Suppressor macrophage (primary cell): ENCODE results near the gene WDR36.
"Not testable (repeated sequence)": the region's sequence is repeated elsewhere in the genome, so short reads cannot be mapped to it uniquely, and the experiment has no call there.

Source experiments
- DNase-seq, 4 experiments: peaks; one replicate each; pipeline ENCODE4 v3.0.0-alpha.2; 2020 to 2022

Gene WDR36

DNA sequence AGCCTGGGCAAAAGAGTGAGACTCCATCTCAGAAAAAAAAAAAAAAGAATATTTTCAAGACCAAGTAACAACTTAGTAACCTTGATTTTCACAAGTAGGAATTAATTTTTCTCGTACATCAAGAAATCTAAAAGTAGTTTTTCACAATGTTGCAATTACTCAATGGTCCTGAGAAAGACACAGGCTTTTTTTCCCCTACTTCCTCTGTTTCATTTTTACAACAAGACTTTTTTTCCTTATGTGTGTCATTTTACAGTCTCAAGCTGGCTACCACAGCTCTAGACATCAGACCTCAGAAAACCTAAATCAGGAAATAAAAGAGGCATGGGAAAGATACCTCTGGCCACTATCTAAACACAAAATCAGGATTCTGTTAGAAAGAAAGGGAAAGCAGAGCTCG, 45.9 kb downstream of the WDR36 start:
- DNase-seq, result peak; percentile 8 to 53 (median 33)

- DNase-seq, result not testable (repeated sequence)
These were observed 49.3 kb downstream of the WDR36 start for GRCh38 chr5:111141471-111141870.

DNA sequence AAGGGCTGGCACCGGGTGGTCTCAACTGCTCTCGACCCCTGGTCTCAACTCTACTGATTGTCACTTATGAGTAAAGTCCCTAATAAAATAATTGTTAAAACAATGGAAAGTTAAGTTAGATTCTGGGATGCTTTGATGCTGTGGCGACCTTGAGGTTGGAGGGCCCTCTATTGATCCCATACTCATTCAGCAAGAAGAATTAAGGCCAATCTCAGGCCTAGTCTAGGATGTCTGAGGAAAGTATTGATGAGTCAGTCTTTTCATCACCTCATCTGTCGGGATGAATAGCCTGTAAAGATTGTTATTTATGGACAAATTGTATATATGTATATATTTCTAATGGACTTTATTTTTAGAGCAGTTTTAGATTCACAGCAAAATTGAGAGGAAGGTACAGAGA, 50.8 kb downstream of the WDR36 start:
- peak in 2 of 4 experiments; percentile 13 to 19 for DNase-seq

GRCh38 chr5:111143910-111144309, 51.8 kb downstream of the WDR36 start:
- DNase-seq, result no peak

DNA sequence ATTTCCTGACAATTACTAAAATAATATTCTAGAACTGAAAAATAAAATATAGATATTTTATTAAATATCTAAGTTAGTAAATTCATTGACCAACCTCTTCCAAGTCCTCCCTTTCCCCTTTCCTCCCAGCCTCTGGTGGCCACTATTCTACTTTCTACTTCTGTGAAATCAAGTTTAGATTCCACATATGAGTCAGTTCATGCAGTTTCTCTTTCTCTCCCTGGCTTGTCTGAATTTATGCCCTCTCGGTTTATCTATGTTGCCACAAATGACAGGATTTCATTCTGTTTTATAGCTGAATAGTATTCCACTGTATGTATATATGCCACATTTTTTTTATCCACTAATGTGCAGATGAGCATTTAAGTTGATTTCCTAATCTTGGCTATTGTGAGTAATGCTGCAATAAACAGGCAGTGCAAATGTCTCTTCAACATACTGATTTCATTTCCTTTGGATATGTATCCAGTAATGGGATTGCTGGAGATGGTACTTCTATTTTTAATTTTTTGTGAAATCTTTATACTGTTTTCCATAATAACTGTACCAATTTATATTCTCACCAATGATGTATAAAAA, 52.3 kb downstream of the WDR36 start:
- no peak for DNase-seq

- DNase-seq, result no peak
These were observed 53.9 kb downstream of the WDR36 start for GRCh38 chr5:111146053-111146452.

- no peak for DNase-seq
These were observed 55.4 kb downstream of the WDR36 start for GRCh38 chr5:111147502-111147901.

GRCh38 chr5:111151998-111152397, 59.9 kb downstream of the WDR36 start:
- DNase-seq, result no peak

DNA sequence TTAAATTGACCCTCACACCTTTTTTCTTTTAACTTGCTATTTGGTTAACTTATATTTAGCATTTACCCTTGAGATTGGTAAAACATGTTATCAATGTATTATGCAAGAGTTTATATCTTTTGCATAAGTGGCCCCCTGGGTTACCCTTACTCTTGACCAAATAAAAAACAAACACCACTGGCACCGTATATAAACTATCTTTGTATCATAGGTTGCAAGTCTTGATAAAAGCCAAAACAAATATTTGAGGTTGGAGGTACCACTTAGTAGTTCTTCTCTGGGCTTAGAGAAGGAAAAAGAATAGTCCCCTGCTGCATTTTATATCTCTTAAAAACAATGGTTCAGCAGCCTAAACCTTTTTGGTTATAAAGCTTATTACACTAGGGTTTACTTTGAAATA, 61.3 kb downstream of the WDR36 start:
- no peak for DNase-seq

DNA sequence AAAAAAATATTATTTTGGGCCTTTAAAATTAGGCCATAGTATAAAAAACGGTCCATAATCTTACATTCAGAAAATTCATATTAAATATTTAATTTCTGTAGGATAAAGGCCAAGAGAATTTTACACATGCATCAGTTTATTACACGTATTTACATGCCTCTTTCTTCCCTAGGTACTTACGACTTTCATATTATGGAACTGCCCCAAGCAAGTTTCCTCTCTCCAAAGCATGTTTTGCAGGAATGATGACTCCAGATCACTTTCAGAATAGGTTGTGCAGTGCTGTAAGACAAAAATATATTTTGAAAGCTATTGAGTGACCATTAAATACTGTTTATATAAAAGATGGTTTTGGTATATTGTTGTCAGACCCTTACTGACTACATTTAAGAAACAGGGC, 61.8 kb downstream of the WDR36 start:
- DNase-seq, result no peak

GRCh38 chr5:111158105-111158744, 66.1 kb downstream of the WDR36 start:
- peak; percentile 75 to 88 (median 80) for DNase-seq

GRCh38 chr5:111159845-111160244, 67.7 kb downstream of the WDR36 start:
- no peak for DNase-seq

- no peak for DNase-seq
These were observed 70.9 kb downstream of the WDR36 start for GRCh38 chr5:111163000-111163399.

DNA sequence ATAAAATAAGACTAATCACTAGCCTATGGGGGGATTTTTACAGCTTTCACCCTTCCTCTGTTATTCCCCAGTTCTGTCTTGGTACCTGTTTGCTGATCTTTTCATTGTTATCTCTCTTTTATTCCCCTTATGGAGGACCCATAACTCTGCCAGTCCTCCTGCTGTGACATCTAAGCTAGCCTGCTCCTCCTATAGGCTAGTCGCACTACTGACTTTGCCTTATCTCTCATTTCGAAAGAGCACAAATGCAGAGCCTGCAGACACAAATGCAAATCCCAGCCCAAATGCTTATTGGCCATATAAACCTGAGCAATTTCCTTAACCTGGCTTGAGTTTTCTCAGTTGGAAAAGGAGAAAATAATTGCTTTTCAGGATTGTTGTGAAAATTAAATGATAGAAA, 72.9 kb downstream of the WDR36 start:
- no peak for DNase-seq

DNA sequence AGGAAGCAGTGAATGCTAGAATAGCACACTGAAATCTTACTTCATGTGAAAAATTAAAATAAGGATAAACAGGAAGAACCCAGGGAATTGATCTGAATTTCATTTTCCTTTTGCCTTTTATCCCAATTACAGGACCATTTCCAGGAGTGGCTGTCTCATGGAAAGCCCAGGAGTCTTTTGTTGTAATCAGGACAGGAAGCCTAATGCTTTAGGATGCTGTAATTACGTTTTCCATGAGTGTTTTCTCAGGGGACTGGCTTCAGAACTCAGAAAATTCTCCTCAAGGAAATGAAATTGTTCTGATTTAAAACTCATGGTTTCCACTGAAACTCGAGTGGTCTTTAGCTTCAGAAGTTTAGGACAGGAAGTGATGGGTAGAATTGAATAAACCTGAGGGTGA, 75.4 kb downstream of the WDR36 start:
- no peak for DNase-seq

- no peak for DNase-seq
These were observed 76.5 kb downstream of the WDR36 start for GRCh38 chr5:111168608-111169007.

DNA sequence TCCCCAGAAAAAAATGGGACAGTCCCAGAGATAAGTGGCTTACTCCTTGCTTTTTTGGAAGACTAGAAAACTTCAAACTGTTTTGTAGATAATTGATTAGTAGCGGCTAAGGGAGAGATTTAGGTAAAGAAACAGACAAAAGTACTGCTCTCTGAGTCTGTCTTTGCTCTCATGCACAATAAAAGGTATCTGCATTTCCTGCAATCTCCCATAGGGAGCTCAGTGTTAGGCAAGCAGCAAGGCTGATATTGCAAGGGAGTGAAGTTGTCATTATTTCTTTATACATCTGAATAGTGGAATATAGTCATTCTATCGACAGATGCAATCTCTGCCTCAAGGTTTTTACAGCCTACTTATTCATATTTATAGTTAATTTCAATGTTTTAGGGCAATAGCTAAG, 77.1 kb downstream of the WDR36 start:
- DNase-seq, result no peak

DNA sequence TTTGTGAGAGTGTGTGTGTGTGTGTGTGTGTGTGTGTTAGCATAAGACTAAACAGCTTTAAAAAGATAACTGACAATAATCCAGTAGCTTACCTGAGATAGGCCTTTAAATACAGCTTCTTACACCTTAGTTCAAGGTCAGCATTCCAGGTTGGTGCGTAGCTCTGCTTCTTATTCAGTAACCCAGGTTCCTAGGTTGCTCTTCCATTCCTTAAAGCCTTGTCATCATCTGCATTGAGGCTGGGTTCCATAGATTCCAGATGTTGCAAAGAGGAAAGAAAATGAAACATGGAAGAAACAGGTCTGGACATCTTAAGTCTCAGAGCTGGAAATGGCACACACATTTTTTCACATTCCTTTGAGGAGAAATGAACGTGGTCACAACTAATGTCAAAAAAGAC, 78.1 kb downstream of the WDR36 start:
- no peak for DNase-seq

GRCh38 chr5:111172504-111172903, 80.4 kb downstream of the WDR36 start:
- DNase-seq, result no peak

DNA sequence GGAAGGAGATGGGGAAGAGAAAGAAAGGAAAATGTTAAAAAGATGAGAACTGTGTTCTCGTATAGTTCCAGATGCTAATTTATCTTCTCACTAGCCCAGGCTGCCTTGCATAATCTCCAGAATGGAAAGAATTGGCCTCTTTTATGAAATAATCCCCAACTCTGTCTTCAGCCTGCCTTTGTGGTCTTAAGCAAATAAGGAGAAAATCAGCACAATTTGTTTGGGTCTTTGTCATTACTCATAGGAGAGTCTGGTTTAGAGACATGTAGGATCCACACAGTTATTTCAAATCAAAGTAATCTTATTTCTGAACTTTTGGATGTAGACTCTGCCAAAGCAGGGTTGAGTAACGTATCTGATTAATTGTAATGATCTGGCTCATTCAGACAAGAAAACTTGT, 81.3 kb downstream of the WDR36 start:
- no peak for DNase-seq
